H1 (cell line): Measurements from ENCODE around the gene SAT2. TPM values are rescaled to one million over a fixed set of nuclear protein-coding genes. Genes with fewer than 3 reads are reported as not detected.
"Not testable (repeated sequence)": the region's sequence is repeated elsewhere in the genome, so short reads cannot be mapped to it uniquely, and the experiment has no call there.

ENCODE experiments used
- CTCF ChIA-PET: fragments of 300-600 bp; sonication (Branson Sonifier 250); formaldehyde crosslinking; loops from one replicate; lab custom pipeline; 2021; ENCODE audit not compliant: partially characterized antibody; lab: Charles Lee
- POLR2A ChIA-PET: fragments of 300-600 bp; sonication (Branson Sonifier 250); formaldehyde crosslinking; loops from one replicate; lab custom pipeline; 2021; ENCODE audit warnings: inconsistent platforms; ENCODE audit not compliant: partially characterized antibody; lab: Charles Lee
- DNase-seq, 2 experiments: peaks; one replicate each; pipeline versions ENCODE4 v3.0.0 to v3.0.0-alpha.2; 2010 to 2022; ENCODE audit warnings: low spot score in 2 of 2, low read depth in 1 of 2, mixed read lengths in 1 of 2
- FAIRE-seq: peaks from 2 replicates; lab custom pipeline; 2011; peaks lifted over from hg19 to GRCh38; lab: Jason Lieb, UNC
- H2AFZ ChIP-seq: 2 replicates; pipeline ENCODE4 v1.8.1; 2012; ENCODE audit warnings: low read length, inconsistent platforms
- H2AK5ac ChIP-seq: 2 replicates; pipeline ENCODE4 v1.6.1; 2013; ENCODE audit warnings: low read depth, low read length
- H2BK120ac ChIP-seq: replicated peaks from 2 replicates; pipeline ENCODE3; 2013; ENCODE audit warnings: low read depth, low read length, inconsistent platforms
- H2BK12ac ChIP-seq: 2 replicates; pipeline ENCODE4 v1.6.1; 2013; ENCODE audit warnings: low read depth, low read length
- H2BK15ac ChIP-seq: 2 replicates; pipeline ENCODE4 v1.6.1; 2013; ENCODE audit warnings: low read length
- H2BK20ac ChIP-seq: 2 replicates; pipeline ENCODE4 v1.6.1; 2013; ENCODE audit warnings: low read length
- H2BK5ac ChIP-seq: 2 replicates; pipeline ENCODE4 v1.6.1; 2013; ENCODE audit warnings: low read depth, low read length
- H3K14ac ChIP-seq: 2 replicates; pipeline ENCODE4 v1.6.1; 2013; ENCODE audit warnings: inconsistent platforms; ENCODE audit not compliant: insufficient read length
- H3K18ac ChIP-seq: 2 replicates; pipeline ENCODE4 v1.6.1; 2013; ENCODE audit warnings: low read length; ENCODE audit errors: extremely low read depth
- H3K23ac ChIP-seq: 2 replicates; pipeline ENCODE4 v1.6.1; 2013; ENCODE audit warnings: inconsistent platforms; ENCODE audit not compliant: insufficient read length
- H3K23me2 ChIP-seq: 2 replicates; pipeline ENCODE4 v1.6.1; 2013; ENCODE audit warnings: low read depth, low read length
- H3K27ac ChIP-seq: 2 replicates; pipeline ENCODE4 v1.6.1; 2011; ENCODE audit warnings: low read depth, low read length, inconsistent platforms
- H3K27me3 ChIP-seq, 4 experiments: replicated peaks in 1 of 4; 1 replicate in 1 of 4; 2 replicates in 3 of 4; pipeline versions ENCODE4 v1.6.1 to v1.8.1; 2011 to 2013; ENCODE audit warnings: low read length in 3 of 4, mild to moderate bottlenecking in 3 of 4, inconsistent platforms in 2 of 4, mixed read lengths in 2 of 4, moderate library complexity in 1 of 4; ENCODE audit not compliant: control insufficient read depth in 3 of 4, insufficient read depth in 3 of 4; ENCODE audit errors: extremely low read depth in 1 of 4
- H3K36me3 ChIP-seq, 4 experiments: 2 replicates each; pipeline versions ENCODE4 v1.6.1 to v1.8.1; 2011 to 2013; ENCODE audit warnings: mild to moderate bottlenecking in 4 of 4, low read length in 3 of 4, moderate library complexity in 2 of 4, control low read depth in 1 of 4, inconsistent platforms in 1 of 4; ENCODE audit not compliant: insufficient read depth in 4 of 4, control insufficient read depth in 2 of 4
- H3K4ac ChIP-seq: replicated peaks from 2 replicates; pipeline ENCODE3; 2013; ENCODE audit warnings: low read length, low read depth, mixed read lengths, inconsistent platforms; ENCODE audit not compliant: insufficient read length
- H3K4me1 ChIP-seq, 4 experiments: replicated peaks in 1 of 4; 1 replicate in 1 of 4; 2 replicates in 3 of 4; pipeline versions ENCODE4 v1.6.1 to v1.8.1; 2011 to 2013; ENCODE audit warnings: low read length in 3 of 4, inconsistent platforms in 2 of 4, mixed read lengths in 1 of 4; ENCODE audit not compliant: insufficient read depth in 4 of 4, control insufficient read depth in 3 of 4
- H3K4me2 ChIP-seq, 2 experiments: 2 replicates each; pipeline versions ENCODE4 v1.6.1 to v1.8.1; 2011 to 2013; ENCODE audit warnings: low read depth in 2 of 2, low read length in 2 of 2, control low read depth in 1 of 2, inconsistent platforms in 1 of 2, mild to moderate bottlenecking in 1 of 2; ENCODE audit not compliant: insufficient read depth in 1 of 2
- H3K4me3 ChIP-seq, 4 experiments: fragments of 200-600, 300-600 bp in 1 of 4; sonication (generic), shearing (Covaris generic), sonication (Bioruptor Twin) in 1 of 4; 2 replicates each; pipeline versions ENCODE4 v1.5.1 to v1.8.1; 2011 to 2016; ENCODE audit warnings: low read length in 4 of 4, low read depth in 3 of 4, control low read depth in 2 of 4, inconsistent platforms in 2 of 4, mild to moderate bottlenecking in 2 of 4, mixed read lengths in 1 of 4, moderate library complexity in 1 of 4; ENCODE audit not compliant: insufficient read depth in 2 of 4; ENCODE audit errors: extremely low read depth in 1 of 4
- H3K56ac ChIP-seq: replicated peaks from 2 replicates; pipeline ENCODE3; 2013; ENCODE audit warnings: low read depth, mild to moderate bottlenecking, mixed read lengths, low read length, inconsistent platforms; ENCODE audit not compliant: insufficient read length
- H3K79me1 ChIP-seq: 2 replicates; pipeline ENCODE4 v1.6.1; 2013; ENCODE audit warnings: low read depth, low read length, control low read depth
- H3K79me2 ChIP-seq, 2 experiments: 2 replicates each; pipeline versions ENCODE4 v1.6.1 to v1.8.1; 2012 to 2013; ENCODE audit warnings: low read length in 2 of 2, mild to moderate bottlenecking in 2 of 2, inconsistent platforms in 1 of 2; ENCODE audit not compliant: insufficient read depth in 2 of 2, control insufficient read depth in 1 of 2
- H3K9ac ChIP-seq, 4 experiments: replicated peaks in 1 of 4; 1 replicate in 1 of 4; 2 replicates in 3 of 4; pipeline versions ENCODE4 v1.6.1 to v1.8.1; 2011 to 2013; ENCODE audit warnings: low read depth in 3 of 4, low read length in 3 of 4, control low read depth in 2 of 4, mild to moderate bottlenecking in 2 of 4, moderate library complexity in 2 of 4, inconsistent platforms in 1 of 4; ENCODE audit errors: extremely low read depth in 1 of 4
- H3K9me3 ChIP-seq, 2 experiments: 2 replicates each; pipeline versions ENCODE4 v1.6.1 to v1.8.1; 2012 to 2013; ENCODE audit warnings: mild to moderate bottlenecking in 2 of 2, moderate library complexity in 2 of 2, control low read depth in 1 of 2, inconsistent platforms in 1 of 2, low read depth in 1 of 2, low read length in 1 of 2, mixed read lengths in 1 of 2; ENCODE audit not compliant: insufficient read depth in 2 of 2
- H4K20me1 ChIP-seq, 2 experiments: replicated peaks in 1 of 2; 2 replicates each; pipeline versions ENCODE3 to v1.8.1; 2011 to 2013; ENCODE audit warnings: inconsistent platforms in 2 of 2, low read length in 2 of 2, mild to moderate bottlenecking in 1 of 2; ENCODE audit not compliant: insufficient read depth in 2 of 2, control insufficient read depth in 1 of 2
- H4K5ac ChIP-seq: 2 replicates; pipeline ENCODE4 v1.6.1; 2013; ENCODE audit warnings: low read length, low read depth, mixed read lengths, inconsistent platforms; ENCODE audit not compliant: insufficient read length
- H4K8ac ChIP-seq: 2 replicates; pipeline ENCODE4 v1.8.0; 2013; ENCODE audit warnings: mild to moderate bottlenecking, moderate library complexity, low read length, inconsistent platforms; ENCODE audit not compliant: insufficient read depth; ENCODE audit errors: extremely low read depth
- H4K91ac ChIP-seq: replicated peaks from 2 replicates; pipeline ENCODE3; 2013; ENCODE audit warnings: low read length, mixed read lengths, inconsistent platforms; ENCODE audit not compliant: insufficient read length
- WGBS, 2 experiments: shearing (Covaris generic) in 1 of 2; methylation state at CpG; one replicate each; pipeline versions ENCODE4 v1.1.6 to v1.1.7; 2013 to 2015; ENCODE audit warnings: low lambda C conversion rate in 2 of 2, mixed read lengths in 2 of 2, inconsistent platforms in 1 of 2, low coverage in 1 of 2, missing lambda C conversion rate in 1 of 2; ENCODE audit not compliant: insufficient replicate concordance in 2 of 2, insufficient coverage in 1 of 2, insufficient read length in 1 of 2; ENCODE audit errors: extremely low coverage in 1 of 2, missing lambda C conversion rate in 1 of 2; 5-methylcytosine and 5-hydroxymethylcytosine counted together
- polyA plus RNA-seq, 7 experiments: library from polyadenylated mRNA; depleted of rRNA in 3 of 7; stranded (reverse) in 5 of 7; unstranded in 2 of 7; fragments of >200 nt in 5 of 7; fragments of 200-250 nt in 2 of 7; gene quantifications; 1 replicate in 5 of 7; 2 replicates in 1 of 7; 4 replicates in 1 of 7; pipeline versions ENCODE4 v1.2.1 to v1.2.3, GENCODE V29; 2011 to 2013; ENCODE audit warnings: missing spikeins in 2 of 7, mixed read lengths in 2 of 7
- total RNA-seq: library from RNA; stranded (reverse); fragmentation: NEBNext Ultra II Directional; extraction: Animal tissue kit (Norgen Biotek cat#: 25700); gene quantifications from 2 replicates; pipeline ENCODE4 v1.2.1, GENCODE V29; 2021

Gene SAT2
- total and polyA plus RNA-seq, 2 of the 8 experiments (the other 6 are each of a cell fraction or from before 2014, with no cell fraction given) = 36.4 to 72.3 TPM

DNA sequence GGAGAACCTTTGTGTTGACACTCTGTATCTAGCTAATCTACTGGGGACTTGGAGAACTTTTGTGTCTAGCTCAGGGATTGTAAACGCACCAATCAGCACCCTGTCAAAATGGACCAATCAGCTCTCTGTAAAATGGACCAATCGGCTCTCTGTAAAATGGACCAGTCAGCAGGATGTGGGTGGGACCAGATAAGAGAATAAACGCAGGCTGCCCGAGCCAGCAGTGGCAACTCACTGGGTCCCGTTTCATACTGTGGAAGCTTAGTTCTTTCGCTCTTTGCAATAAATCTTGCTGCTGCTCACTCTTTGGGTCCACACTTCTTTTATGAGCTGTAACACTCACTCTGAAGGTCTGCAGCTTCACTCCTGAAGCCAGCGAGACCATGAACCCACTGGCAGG is 14.0 kb upstream of the SAT2 start:
- not testable (repeated sequence) for H3K4ac ChIP-seq, FAIRE-seq, H2BK20ac ChIP-seq, H4K91ac ChIP-seq, H2AK5ac ChIP-seq, H3K9me3 ChIP-seq, H3K27ac ChIP-seq, H2BK15ac ChIP-seq, H2BK5ac ChIP-seq, H3K79me1 ChIP-seq, H3K4me2 ChIP-seq, H3K79me2 ChIP-seq, H3K36me3 ChIP-seq, H2BK120ac ChIP-seq, H3K4me3 ChIP-seq, H3K4me1 ChIP-seq, H3K14ac ChIP-seq, H3K23me2 ChIP-seq, H4K8ac ChIP-seq, H3K27me3 ChIP-seq, H3K23ac ChIP-seq, H4K20me1 ChIP-seq, H3K56ac ChIP-seq, H2BK12ac ChIP-seq, H3K18ac ChIP-seq, DNase-seq, H4K5ac ChIP-seq, H3K9ac ChIP-seq, H2AFZ ChIP-seq
- 78% methylated on average over 7 of the region's 7 CpGs; no CpG with 5 or more reads in 1 of the 2 experiments for WGBS, 2 experiments
- ChIA-PET POLR2A (interaction anchor here (0.8 to 79.4 kb wide), 4 partner anchors 2 to 58 kb away, joined by 3 to 2272 read pairs (median 1138); partner anchors contain the start of genes ATP1B2, FXR2, MPDU1 and SAT2), CTCF (interaction anchor here (0.6 to 15.7 kb wide), 12 partner anchors 8 to 349 kb away, joined by 3 to 332 read pairs (median 4); partner anchors contain the start of genes ATP1B2, TP53 and WRAP53)
